GM18505 (cell line): ENCODE data around the gene CDNF.
"Not testable (repeated sequence)": the region's sequence is repeated elsewhere in the genome, so short reads cannot be mapped to it uniquely, and the experiment has no call there.

Source experiments
- ATAC-seq: cut with Tn5 transposase; IDR thresholded peaks from one replicate; pipeline ENCODE4 v1.9.1; 2021; ENCODE audit not compliant: unreplicated experiment
- POLR2A ChIP-seq: IDR thresholded peaks from 4 replicates; pipeline ENCODE4 v1.6.1; 2011; ENCODE audit warnings: borderline replicate concordance; ENCODE audit not compliant: insufficient read depth, insufficient read length; ENCODE audit errors: extremely low read depth

The CDNF gene

GRCh38 chr10:14823966-14824365, 13.9 kb downstream of the CDNF start:
- ATAC-seq, result no peak
- no peak for TF ChIP-seq POLR2A

DNA sequence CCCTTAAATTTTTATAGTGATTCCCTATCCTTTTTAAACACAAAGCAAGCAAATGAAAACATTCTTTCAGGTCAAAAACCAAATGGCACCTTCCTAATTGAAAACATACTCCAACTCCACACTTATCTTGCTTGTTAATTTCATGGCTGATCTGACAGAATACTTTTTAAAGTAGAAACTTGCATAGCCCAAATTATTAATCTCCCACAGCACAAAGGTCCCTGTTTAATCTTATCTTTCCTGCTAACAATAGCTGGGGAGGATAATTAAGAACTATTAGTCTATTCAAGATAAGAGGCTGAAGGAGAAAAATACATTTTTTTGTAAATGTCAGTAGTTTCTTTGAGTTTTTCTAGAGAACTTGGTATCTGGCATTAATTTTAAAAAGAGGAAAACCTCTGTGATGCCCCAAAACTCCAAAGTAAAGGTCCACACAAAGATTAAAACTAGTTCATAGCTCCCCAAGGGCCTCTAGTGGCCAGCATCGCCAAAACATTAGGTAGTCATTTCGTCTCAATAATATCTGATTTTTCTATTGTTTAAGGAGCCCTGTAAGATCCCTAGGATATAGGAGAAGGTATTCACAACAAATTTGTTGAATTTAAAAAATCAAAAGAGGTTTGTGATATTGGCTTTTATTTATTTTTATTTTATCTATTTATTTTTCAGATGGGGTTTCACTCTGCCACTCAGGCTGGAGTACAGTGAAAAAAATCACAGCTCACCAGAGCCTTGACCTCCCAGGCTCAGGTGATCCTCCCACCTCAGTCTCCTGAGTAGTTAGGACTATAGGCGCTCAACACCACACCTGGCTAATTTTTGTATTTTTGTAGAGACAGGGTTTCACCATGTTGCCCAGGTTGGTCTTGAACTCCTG, 14.7 kb downstream of the CDNF start:
- ATAC-seq, result no peak
- TF ChIP-seq POLR2A, result no peak

- TF ChIP-seq POLR2A, result no peak
- no peak for ATAC-seq
Measured at GRCh38 chr10:14821635-14822375, 16.0 kb downstream of the CDNF start.

DNA sequence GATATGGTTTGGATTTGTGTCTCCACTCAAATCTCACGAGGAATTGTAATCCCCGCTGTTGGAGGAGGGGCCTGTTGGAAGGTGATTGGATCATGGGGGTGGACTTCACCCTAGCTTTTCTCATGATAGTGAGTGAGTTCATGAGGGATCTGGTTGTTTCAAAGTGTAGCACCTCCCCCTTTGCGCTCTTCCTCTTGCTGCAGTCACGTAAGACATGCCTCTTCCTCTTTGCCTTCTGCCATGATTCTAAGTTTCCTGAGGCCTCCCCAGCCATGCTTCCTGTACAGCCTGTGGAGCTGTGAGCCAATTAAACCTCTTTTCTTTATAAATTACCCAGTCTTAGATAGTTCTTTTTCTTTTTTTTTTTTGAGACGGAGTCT, 17.1 kb downstream of the CDNF start:
- no peak for TF ChIP-seq POLR2A
- no peak for ATAC-seq

- no peak for TF ChIP-seq POLR2A
- no peak for ATAC-seq
Measured at GRCh38 chr10:14820010-14820774, 17.6 kb downstream of the CDNF start.

DNA sequence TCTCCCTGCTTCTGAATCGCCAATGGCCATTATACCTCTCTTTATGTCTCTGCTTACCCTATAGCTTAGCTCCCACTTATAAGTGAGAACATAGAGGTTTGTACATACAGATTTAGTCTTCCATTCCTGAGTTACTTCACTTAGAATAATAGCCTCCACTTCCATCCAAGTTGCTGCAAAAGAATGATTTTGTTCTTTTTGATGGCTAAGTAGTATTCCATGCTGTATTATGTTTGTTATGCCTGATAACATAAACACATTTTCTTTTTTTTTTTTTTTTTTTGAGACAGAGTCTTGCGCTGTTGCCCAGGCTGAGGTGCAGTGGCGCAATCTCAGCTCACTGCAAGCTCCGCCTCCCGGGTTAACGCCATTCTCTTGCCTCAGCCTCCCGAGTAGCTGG, 21.1 kb downstream of the CDNF start:
- not testable (repeated sequence) for ATAC-seq

DNA sequence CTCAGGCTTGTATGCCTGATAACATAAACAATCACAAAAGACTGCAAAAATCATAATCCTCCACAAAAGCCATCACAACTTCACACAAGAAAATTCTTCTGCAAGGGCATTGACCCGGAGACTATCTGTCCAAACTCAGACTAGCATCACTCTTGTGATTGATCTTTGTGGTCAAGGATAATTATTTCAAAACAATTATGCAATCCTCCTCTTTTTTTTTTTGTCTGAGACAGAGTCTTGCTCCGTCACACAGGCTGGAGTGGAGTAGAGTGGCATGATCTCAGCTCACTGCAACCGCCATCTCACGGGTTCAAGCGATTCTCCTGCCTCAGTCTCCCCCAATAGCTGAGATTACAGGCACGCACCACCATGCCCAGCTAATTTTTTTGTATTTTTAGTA, 22.2 kb downstream of the CDNF start:
- TF ChIP-seq POLR2A, result no peak

GRCh38 chr10:14812271-14812670, 25.6 kb downstream of the CDNF start:
- ATAC-seq, result no peak
- TF ChIP-seq POLR2A, result no peak

More for the DNA sequence above, 22.2 kb downstream of the CDNF start:
- no peak for ATAC-seq

- no peak for TF ChIP-seq POLR2A
- no peak for ATAC-seq
Measured at GRCh38 chr10:14810969-14811953, 26.6 kb downstream of the CDNF start.

DNA sequence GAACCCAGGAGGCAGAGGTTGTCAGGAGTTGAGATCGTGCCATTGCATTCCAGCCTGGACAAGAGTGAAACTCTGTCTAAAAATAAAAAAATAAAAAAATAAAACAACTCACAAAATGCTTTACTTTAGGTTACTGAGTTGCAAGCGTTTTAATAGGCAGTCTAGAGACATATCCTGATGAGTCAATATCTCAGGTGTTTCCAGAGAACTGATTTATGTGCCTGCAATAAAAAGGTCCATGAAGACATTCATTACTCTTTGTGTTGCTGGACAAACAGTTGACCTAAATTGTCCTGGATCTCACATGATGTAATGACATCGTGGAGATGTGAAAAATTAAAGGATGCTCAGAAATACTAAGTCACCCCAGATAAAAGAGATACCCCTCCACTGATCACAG, 31.5 kb downstream of the CDNF start:
- TF ChIP-seq POLR2A, result no peak
- no peak for ATAC-seq

DNA sequence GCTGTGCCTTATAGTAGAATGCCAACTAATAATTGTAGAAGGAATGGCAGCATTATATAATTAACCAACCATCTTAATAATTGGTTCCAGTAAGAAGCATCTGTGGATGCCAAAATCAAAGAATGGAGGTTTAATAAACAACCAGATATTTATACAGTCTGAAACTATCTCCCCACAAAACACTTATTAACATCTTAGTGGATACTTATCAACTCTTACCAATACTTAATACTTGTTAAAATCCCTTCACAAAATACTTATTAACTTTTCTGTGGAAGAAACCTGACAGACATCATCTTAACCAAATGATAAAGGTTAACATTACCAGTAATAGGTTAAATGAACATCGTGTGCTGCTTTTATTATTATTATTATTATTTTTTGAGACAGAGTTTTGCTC, 34.0 kb downstream of the CDNF start:
- no peak for ATAC-seq
- TF ChIP-seq POLR2A, result no peak

GRCh38 chr10:14801723-14802122, 36.1 kb downstream of the CDNF start:
- no peak for TF ChIP-seq POLR2A
- ATAC-seq, result no peak
